Trophoblast cell (in vitro differentiated cells and primary cell): Measurements from ENCODE around the gene ILDR1.

Experiments used
- DNase-seq, 2 donors: peaks; one replicate each; pipeline ENCODE4 v3.0.0-alpha.2; 2016
- H2AFZ ChIP-seq: 2 replicates; pipeline ENCODE4 v1.6.1; 2013; ENCODE audit warnings: low read length, moderate library complexity, mild to moderate bottlenecking; ENCODE audit not compliant: insufficient read depth, poor library complexity
- H2AK5ac ChIP-seq: 2 replicates; pipeline ENCODE4 v1.6.1; 2013; ENCODE audit warnings: mild to moderate bottlenecking, low read length
- H2BK120ac ChIP-seq: 2 replicates; pipeline ENCODE4 v1.6.1; 2013; ENCODE audit warnings: low read length, mild to moderate bottlenecking, moderate library complexity; ENCODE audit not compliant: insufficient read depth, poor library complexity
- H2BK12ac ChIP-seq: 2 replicates; pipeline ENCODE4 v1.6.1; 2013; ENCODE audit warnings: mild to moderate bottlenecking, low read length, moderate library complexity
- H2BK5ac ChIP-seq: 2 replicates; pipeline ENCODE4 v1.6.1; 2013; ENCODE audit warnings: low read length, low read depth, moderate library complexity, mild to moderate bottlenecking; ENCODE audit not compliant: poor library complexity
- H3K14ac ChIP-seq: 2 replicates; pipeline ENCODE4 v1.6.1; 2013; ENCODE audit warnings: mild to moderate bottlenecking, low read length
- H3K18ac ChIP-seq: 2 replicates; pipeline ENCODE4 v1.6.1; 2013; ENCODE audit warnings: mild to moderate bottlenecking, low read length
- H3K23ac ChIP-seq: 2 replicates; pipeline ENCODE4 v1.6.1; 2013; ENCODE audit warnings: low read length
- H3K27ac ChIP-seq: 2 replicates; pipeline ENCODE4 v1.5.1; 2013; ENCODE audit warnings: low read depth, mild to moderate bottlenecking, inconsistent platforms, low read length, moderate library complexity
- H3K27me3 ChIP-seq: 2 replicates; pipeline ENCODE4 v1.6.1; 2013; ENCODE audit warnings: inconsistent platforms, mild to moderate bottlenecking, low read length, moderate library complexity; ENCODE audit not compliant: insufficient read depth
- H3K36me3 ChIP-seq, 2 experiments: 1 replicate in 1 of 2; 2 replicates in 1 of 2; pipeline ENCODE4 v1.6.1; 2013; ENCODE audit warnings: low read length in 2 of 2, mild to moderate bottlenecking in 2 of 2, moderate library complexity in 1 of 2; ENCODE audit not compliant: insufficient read depth in 2 of 2, control insufficient read depth in 1 of 2
- H3K4ac ChIP-seq: 2 replicates; pipeline ENCODE4 v1.6.1; 2013; ENCODE audit warnings: low read depth, mild to moderate bottlenecking, low read length, moderate library complexity
- H3K4me1 ChIP-seq, 2 experiments: 1 replicate in 1 of 2; 2 replicates in 1 of 2; pipeline ENCODE4 v1.6.1; 2013; ENCODE audit warnings: low read length in 2 of 2, mild to moderate bottlenecking in 2 of 2, moderate library complexity in 1 of 2; ENCODE audit not compliant: insufficient read depth in 2 of 2, control insufficient read depth in 1 of 2
- H3K4me2 ChIP-seq: 2 replicates; pipeline ENCODE4 v1.6.1; 2013; ENCODE audit warnings: inconsistent platforms, mild to moderate bottlenecking, low read length, moderate library complexity
- H3K4me3 ChIP-seq: 2 replicates; pipeline ENCODE4 v1.5.1; 2013; ENCODE audit warnings: mild to moderate bottlenecking, low read depth, low read length, inconsistent platforms
- H3K79me1 ChIP-seq: one replicate; pipeline ENCODE4 v1.6.1; 2013; ENCODE audit warnings: low read length
- H3K79me2 ChIP-seq: 2 replicates; pipeline ENCODE4 v1.6.1; 2013; ENCODE audit warnings: low read length, mild to moderate bottlenecking; ENCODE audit not compliant: control insufficient read depth, insufficient read depth, poor library complexity
- H3K9ac ChIP-seq: 2 replicates; pipeline ENCODE4 v1.6.1; 2013; ENCODE audit warnings: mild to moderate bottlenecking, low read length
- H3K9me3 ChIP-seq: 2 replicates; pipeline ENCODE4 v1.6.1; 2013; ENCODE audit warnings: low read depth, mild to moderate bottlenecking, control low read depth, inconsistent platforms, low read length; ENCODE audit not compliant: insufficient read depth
- H4K12ac ChIP-seq: 2 replicates; pipeline ENCODE4 v1.6.1; 2013; ENCODE audit warnings: low read depth, mild to moderate bottlenecking, low read length, moderate library complexity
- H4K8ac ChIP-seq: 2 replicates; pipeline ENCODE4 v1.6.1; 2013; ENCODE audit warnings: low read depth, mild to moderate bottlenecking, low read length, moderate library complexity
- H4K91ac ChIP-seq: one replicate; pipeline ENCODE4 v1.6.1; 2013; ENCODE audit warnings: low read depth, mild to moderate bottlenecking, low read length, moderate library complexity
- WGBS: extraction: QIAGEN DNeasy Blood & Tissue Kit; methylation state at CpG from one replicate; pipeline ENCODE4 v1.1.7; 2013; ENCODE audit warnings: missing lambda C conversion rate; ENCODE audit not compliant: insufficient read length, insufficient coverage; ENCODE audit errors: extremely low coverage; 5-methylcytosine and 5-hydroxymethylcytosine counted together

Gene ILDR1

DNA sequence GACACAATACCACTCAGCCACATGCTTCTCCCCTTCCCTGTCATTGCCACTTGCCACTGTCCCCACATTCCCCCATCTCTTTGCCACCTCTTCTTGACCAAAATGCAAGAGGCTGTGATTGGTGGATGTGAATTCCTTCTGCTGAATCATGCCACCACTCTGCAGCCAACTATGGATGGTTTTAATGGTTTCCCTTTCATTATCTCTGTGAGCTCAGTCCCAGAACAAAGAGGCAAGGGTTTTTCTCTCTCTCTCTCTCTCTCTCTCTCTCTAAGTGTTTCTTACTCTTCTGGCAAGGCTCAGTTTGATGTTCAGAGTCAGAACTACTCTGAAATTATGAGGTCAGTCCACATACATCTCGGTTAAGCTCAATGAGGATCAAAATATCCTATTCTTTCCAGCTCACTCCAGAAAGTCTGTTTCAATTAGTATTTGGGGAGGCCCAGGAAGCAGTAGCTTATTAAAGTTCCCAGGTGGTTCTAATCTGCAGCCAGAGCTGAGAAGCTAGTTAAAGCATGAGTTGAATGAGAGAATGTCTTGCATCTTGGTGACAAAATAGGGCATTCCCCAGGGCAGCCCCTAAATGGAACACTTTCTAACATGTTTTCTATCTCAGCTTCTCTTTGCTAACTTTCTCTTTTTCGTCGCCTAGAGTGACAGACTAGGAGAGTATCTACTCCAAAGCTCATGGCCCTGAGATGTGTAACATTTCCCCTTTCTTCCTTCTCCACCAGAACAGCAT lies 8.5 kb upstream of the ILDR1 start:
- Histone ChIP-seq H3K79me2 (no peaks in the 10 kb centered on the region), H3K79me1 (no peaks in the 10 kb centered on the region), H3K4ac (no peak overlapping the region), H3K36me3 (no peaks in the 10 kb centered on the region), H3K27me3 (no peaks in the 10 kb centered on the region), H2AFZ (no peak overlapping the region), H2BK12ac (no peak overlapping the region), H4K8ac (no peak overlapping the region), H4K12ac (no peak overlapping the region), H3K4me2 (no peak overlapping the region), H3K9me3 (no peaks in the 10 kb centered on the region), H3K27ac (no peak overlapping the region), H3K14ac (no peak overlapping the region), H2BK120ac (no peak overlapping the region), H2BK5ac (no peak overlapping the region), H2AK5ac (no peak overlapping the region), H3K4me1 (no peaks in the 10 kb centered on the region), H4K91ac (no peak overlapping the region), H3K4me3 (no peak overlapping the region), H3K23ac (no peak overlapping the region), H3K18ac (no peak overlapping the region), H3K9ac (no peak overlapping the region)
- DNase-seq, result no peak
- WGBS, result no CpG with 5 or more reads among the region's 3 CpGs

DNA sequence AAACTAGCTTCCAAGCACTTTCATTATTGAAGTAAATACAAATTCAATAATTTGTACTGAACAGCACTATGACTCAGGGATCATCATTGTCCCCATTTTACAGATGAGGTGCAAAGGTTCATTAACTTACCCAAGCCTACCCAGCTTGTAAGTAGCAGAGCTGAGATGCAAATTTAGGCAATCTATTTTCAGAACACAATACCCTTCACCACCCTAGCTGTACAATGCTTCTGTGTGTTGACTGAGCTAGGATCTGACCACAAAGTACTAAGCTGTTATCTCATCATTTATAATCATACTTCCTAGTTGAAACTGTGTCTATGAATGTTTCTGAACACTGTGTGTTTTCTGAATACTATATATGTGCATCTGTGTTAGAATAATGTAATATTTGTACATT lies 3.2 kb upstream of the ILDR1 start:
- H3K9me3 ChIP-seq, result peaks cover 3% of the 10 kb centered on the region
- no peak overlapping the region for H3K4me3 ChIP-seq
- no peak overlapping the region for H4K8ac ChIP-seq
- no peak overlapping the region for H2AFZ ChIP-seq
- no peak overlapping the region for H2BK5ac ChIP-seq
- H3K27me3 ChIP-seq, result no peaks in the 10 kb centered on the region
- H3K79me2 ChIP-seq, result peaks cover 2% of the 10 kb centered on the region
- no peak overlapping the region for H4K12ac ChIP-seq
- no peak overlapping the region for H3K4me2 ChIP-seq
- no peak overlapping the region for H2BK12ac ChIP-seq
- H2AK5ac ChIP-seq, result no peak overlapping the region
- no peak overlapping the region for H3K14ac ChIP-seq
- no peak overlapping the region for H3K23ac ChIP-seq
- no peak overlapping the region for H4K91ac ChIP-seq
- H3K36me3 ChIP-seq, result no peaks in the 10 kb centered on the region
- H3K9ac ChIP-seq, result no peak overlapping the region
- H2BK120ac ChIP-seq, result no peak overlapping the region
- no peak for DNase-seq
- peaks cover 0 to 5% of the 10 kb centered on the region in 2 experiments for H3K4me1 ChIP-seq
- H3K18ac ChIP-seq, result no peak overlapping the region
- H3K27ac ChIP-seq, result no peak overlapping the region
- H3K4ac ChIP-seq, result no peak overlapping the region
- no peaks in the 10 kb centered on the region for H3K79me1 ChIP-seq

DNA sequence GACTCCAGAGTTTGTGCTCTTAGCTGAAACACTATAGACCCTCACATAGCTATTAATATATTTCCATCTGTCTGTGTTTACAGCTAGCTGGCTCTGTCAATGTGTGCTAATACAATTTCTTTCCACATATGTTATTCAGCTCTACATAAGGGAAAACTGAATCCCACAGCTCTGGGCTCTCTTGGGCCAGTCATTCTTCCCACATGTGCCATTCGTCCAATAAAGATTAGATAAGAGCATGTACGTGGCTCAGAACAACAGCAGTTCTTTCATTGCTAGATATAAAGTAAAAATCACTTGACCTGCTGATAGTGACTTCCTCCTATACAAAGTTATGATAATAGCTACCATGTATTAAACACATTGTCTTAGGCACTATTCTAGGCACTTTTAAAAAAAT lies 2.8 kb upstream of the ILDR1 start:
- H3K4me2 ChIP-seq, result no peak overlapping the region
- no peaks in the 10 kb centered on the region for H3K79me1 ChIP-seq
- H3K14ac ChIP-seq, result no peak overlapping the region
- H2BK12ac ChIP-seq, result no peak overlapping the region
- no peak overlapping the region for H2BK5ac ChIP-seq
- H4K8ac ChIP-seq, result no peak overlapping the region
- H3K18ac ChIP-seq, result no peak overlapping the region
- no peak overlapping the region for H3K4ac ChIP-seq
- H3K9ac ChIP-seq, result no peak overlapping the region
- H4K91ac ChIP-seq, result no peak overlapping the region
- H3K9me3 ChIP-seq, result peaks cover 3% of the 10 kb centered on the region
- H2AK5ac ChIP-seq, result no peak overlapping the region
- H4K12ac ChIP-seq, result no peak overlapping the region
- H2BK120ac ChIP-seq, result no peak overlapping the region
- WGBS, result no CpG with 5 or more reads among the region's 2 CpGs
- no peaks in the 10 kb centered on the region for H3K36me3 ChIP-seq
- H3K23ac ChIP-seq, result no peak overlapping the region
- H2AFZ ChIP-seq, result no peak overlapping the region
- H3K4me1 ChIP-seq, result peaks cover 0 to 5% of the 10 kb centered on the region in 2 experiments
- H3K27me3 ChIP-seq, result no peaks in the 10 kb centered on the region
- H3K79me2 ChIP-seq, result peaks cover 2% of the 10 kb centered on the region
- no peak for DNase-seq
- H3K27ac ChIP-seq, result no peak overlapping the region
- no peak overlapping the region for H3K4me3 ChIP-seq

DNA sequence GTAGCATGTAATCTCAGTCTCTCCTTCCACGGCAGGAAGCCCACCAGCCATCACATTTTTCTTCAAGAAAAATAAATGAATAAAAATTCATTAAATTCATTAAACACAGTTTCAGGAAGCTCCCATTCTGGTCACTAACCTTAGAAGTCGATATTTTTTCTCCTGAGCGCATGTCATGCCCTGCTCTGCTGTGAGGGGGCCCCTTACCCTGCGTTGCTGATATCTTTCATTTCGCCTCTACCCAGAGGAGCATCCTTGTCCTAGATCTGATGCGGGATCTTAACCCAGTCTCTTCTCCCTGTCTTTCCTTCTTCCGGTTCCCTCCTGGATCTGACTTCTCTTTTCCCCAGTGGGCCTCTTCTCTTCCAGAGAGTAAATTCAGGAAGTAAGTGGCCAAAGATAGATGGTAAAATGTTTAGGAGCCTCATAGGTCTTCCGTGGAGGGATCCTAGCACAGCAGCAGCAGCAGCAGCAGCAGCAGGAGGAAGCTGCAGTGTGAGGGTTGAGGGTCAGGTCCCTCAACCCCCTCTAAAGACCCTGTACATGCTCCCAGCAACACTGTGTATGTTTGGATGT lies 1.4 kb upstream of the ILDR1 start:
- Histone ChIP-seq H3K36me3 (no peaks in the 10 kb centered on the region), H3K4me1 (peaks cover 0 to 5% of the 10 kb centered on the region in 2 experiments), H2BK5ac (no peak overlapping the region), H2AFZ (no peak overlapping the region), H3K4me2 (no peak overlapping the region), H3K27ac (no peak overlapping the region), H3K14ac (no peak overlapping the region), H3K4ac (no peak overlapping the region), H3K18ac (no peak overlapping the region), H3K9me3 (peaks cover 3% of the 10 kb centered on the region), H4K91ac (no peak overlapping the region), H4K8ac (no peak overlapping the region), H3K27me3 (no peaks in the 10 kb centered on the region), H2BK120ac (no peak overlapping the region), H2AK5ac (no peak overlapping the region), H3K79me2 (peaks cover 2% of the 10 kb centered on the region), H2BK12ac (no peak overlapping the region), H3K79me1 (no peaks in the 10 kb centered on the region), H4K12ac (no peak overlapping the region), H3K9ac (no peak overlapping the region), H3K23ac (no peak overlapping the region), H3K4me3 (no peak overlapping the region)
- DNase-seq, result no peak
- WGBS, result no CpG with 5 or more reads among the region's 8 CpGs
